OCI-LY7 (cell line): ENCODE results near the gene CUX1. TPM values are rescaled to one million over a fixed set of nuclear protein-coding genes. Genes with fewer than 3 reads are reported as not detected.
"Not testable (repeated sequence)": the region's sequence is repeated elsewhere in the genome, so short reads cannot be mapped to it uniquely, and the experiment has no call there.

Experiments
- BruUV-seq: library from RNA; stranded (reverse); fragments of 400-500 nt; replicated peaks from 2 replicates; lab custom pipeline; 2021; lab: Mats Ljungman, UMichigan
- CTCF ChIA-PET: fragments of 300-600 bp; sonication (Branson Sonifier 250); formaldehyde crosslinking; loops from one replicate; lab custom pipeline; 2022; ENCODE audit warnings: antibody characterized with exemption; ENCODE audit not compliant: unreplicated experiment; lab: Charles Lee
- POLR2A ChIA-PET: fragments of 300-600 bp; sonication (Branson Sonifier 250); formaldehyde crosslinking; loops from one replicate; lab custom pipeline; 2022; ENCODE audit warnings: antibody characterized with exemption; lab: Charles Lee
- DNase-seq: peaks from one replicate; pipeline ENCODE4 v3.0.0-alpha.2; 2015; ENCODE audit warnings: low spot score
- H2AFZ ChIP-seq: fragments of 200-600 bp; sonication (generic), shearing (Covaris generic); 2 replicates; pipeline ENCODE4 v1.6.1; 2014; ENCODE audit warnings: mild to moderate bottlenecking, antibody characterized with exemption, low read length, moderate library complexity
- H3K27ac ChIP-seq: fragments of 200-600 bp; sonication (generic); 2 replicates; pipeline ENCODE4 v1.5.1; 2014; ENCODE audit warnings: mixed run types, low read depth, mild to moderate bottlenecking, moderate library complexity, low read length, inconsistent platforms; ENCODE audit not compliant: poor library complexity, severe bottlenecking
- H3K36me3 ChIP-seq: fragments of 200-600 bp; sonication (generic); 2 replicates; pipeline ENCODE4 v1.6.1; 2014; ENCODE audit warnings: mild to moderate bottlenecking, antibody characterized with exemption, low read length, moderate library complexity, mixed read lengths; ENCODE audit not compliant: insufficient read depth
- H3K4me1 ChIP-seq: fragments of 200-600 bp; sonication (generic); 2 replicates; pipeline ENCODE4 v1.5.1; 2014; ENCODE audit warnings: mild to moderate bottlenecking, low read length; ENCODE audit not compliant: insufficient read depth, poor library complexity, severe bottlenecking
- H3K4me2 ChIP-seq: fragments of 200-600 bp; sonication (generic); 2 replicates; pipeline ENCODE4 v1.6.1; 2014; ENCODE audit warnings: mild to moderate bottlenecking, low read length
- H3K4me3 ChIP-seq: fragments of 200-600 bp; sonication (generic); 2 replicates; pipeline ENCODE4 v1.5.1; 2014; ENCODE audit warnings: mild to moderate bottlenecking, low read depth, low read length; ENCODE audit not compliant: poor library complexity, severe bottlenecking
- H3K79me2 ChIP-seq: fragments of 200-600 bp; sonication (generic); 2 replicates; pipeline ENCODE4 v1.6.1; 2016; ENCODE audit warnings: low read depth, mild to moderate bottlenecking, low read length, moderate library complexity, mixed read lengths; ENCODE audit not compliant: insufficient read depth
- H3K9me2 ChIP-seq: fragments of 200-600 bp; sonication (generic); 2 replicates; pipeline ENCODE4 v1.6.1; 2016; ENCODE audit warnings: mild to moderate bottlenecking, low read length, mixed read lengths; ENCODE audit not compliant: insufficient read depth
- H3K9me3 ChIP-seq: fragments of 200-600 bp; sonication (generic); 2 replicates; pipeline ENCODE4 v1.6.1; 2014; ENCODE audit warnings: mild to moderate bottlenecking, mixed run types, low read length, mixed read lengths
- H4K20me1 ChIP-seq: fragments of 200-600 bp; sonication (generic); 2 replicates; pipeline ENCODE4 v1.6.1; 2014; ENCODE audit warnings: mild to moderate bottlenecking, antibody characterized with exemption, low read length, moderate library complexity, mixed read lengths; ENCODE audit not compliant: insufficient read depth
- EZH2phosphoT487 ChIP-seq: fragments of 200-600 bp; sonication (generic); IDR thresholded peaks from 2 replicates; pipeline ENCODE4 v1.6.1; 2018; ENCODE audit warnings: low read depth, borderline replicate concordance, mild to moderate bottlenecking, mixed run types, antibody characterized with exemption, low read length, moderate library complexity, mixed read lengths
- intact Hi-C: fragments of 100-400 bp; cut with micrococcal nuclease; formaldehyde crosslinking; loops from one replicate; pipeline ENCODE4 v1.10.0; 2022; ENCODE audit not compliant: unreplicated experiment
- total RNA-seq, 2 experiments: library from RNA; depleted of rRNA in 1 of 2; stranded (reverse); fragments of >200 nt in 1 of 2; shearing (Covaris generic) in 1 of 2; gene quantifications; 2 replicates each; pipeline ENCODE4 v1.2.3, GENCODE V29; 2014 to 2022
- TF ChIP-seq, protein P1 (sequence below): fragments of 200-600 bp; sonication (generic); conservative IDR thresholded peaks from 2 replicates; pipeline ENCODE4 v1.5.1; 2014; ENCODE audit warnings: mild to moderate bottlenecking, antibody characterized with exemption, low read length, moderate library complexity, mixed read lengths

The CUX1 gene
- total RNA-seq, 2 experiments from 2014 or later = 143 to 199 TPM

DNA sequence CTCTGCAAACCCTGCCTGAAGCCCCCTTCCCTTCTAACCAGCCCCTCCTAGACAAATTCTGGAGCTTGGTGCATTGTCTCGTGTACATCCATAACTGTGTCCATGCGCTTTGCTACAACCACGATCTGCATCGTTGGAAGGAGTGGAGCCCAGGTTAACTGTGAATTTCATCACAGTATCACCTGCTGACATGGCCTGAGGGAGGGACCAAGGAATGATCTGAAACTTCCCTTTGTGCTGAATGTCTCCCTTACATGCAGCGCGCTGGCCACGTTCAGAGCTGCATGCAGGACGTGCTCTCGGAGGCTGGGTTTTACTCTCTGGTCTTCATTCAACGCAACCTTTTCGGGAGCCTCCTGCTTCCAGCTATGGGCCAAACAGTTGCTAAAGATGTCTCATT is 222.3 kb downstream of the CUX1 start:
- H3K9me2 ChIP-seq = no peaks in the 10 kb centered on the region
- DNase-seq = no peak
- no peak overlapping the region for H3K27ac ChIP-seq
- peaks cover 15% of the 10 kb centered on the region for H3K4me1 ChIP-seq
- H2AFZ ChIP-seq = no peak overlapping the region
- ChIA-PET CTCF (no interaction called here), POLR2A (interaction anchor here (0.7 kb wide), 2 partner anchors 98 to 169 kb away, joined by 4 to 7 read pairs; no protein-coding TSS in a partner anchor)
- H4K20me1 ChIP-seq = no peaks in the 10 kb centered on the region
- no peaks in the 10 kb centered on the region for H3K9me3 ChIP-seq
- no peak overlapping the region for H3K4me2 ChIP-seq
- TF ChIP-seq, protein P1, sequence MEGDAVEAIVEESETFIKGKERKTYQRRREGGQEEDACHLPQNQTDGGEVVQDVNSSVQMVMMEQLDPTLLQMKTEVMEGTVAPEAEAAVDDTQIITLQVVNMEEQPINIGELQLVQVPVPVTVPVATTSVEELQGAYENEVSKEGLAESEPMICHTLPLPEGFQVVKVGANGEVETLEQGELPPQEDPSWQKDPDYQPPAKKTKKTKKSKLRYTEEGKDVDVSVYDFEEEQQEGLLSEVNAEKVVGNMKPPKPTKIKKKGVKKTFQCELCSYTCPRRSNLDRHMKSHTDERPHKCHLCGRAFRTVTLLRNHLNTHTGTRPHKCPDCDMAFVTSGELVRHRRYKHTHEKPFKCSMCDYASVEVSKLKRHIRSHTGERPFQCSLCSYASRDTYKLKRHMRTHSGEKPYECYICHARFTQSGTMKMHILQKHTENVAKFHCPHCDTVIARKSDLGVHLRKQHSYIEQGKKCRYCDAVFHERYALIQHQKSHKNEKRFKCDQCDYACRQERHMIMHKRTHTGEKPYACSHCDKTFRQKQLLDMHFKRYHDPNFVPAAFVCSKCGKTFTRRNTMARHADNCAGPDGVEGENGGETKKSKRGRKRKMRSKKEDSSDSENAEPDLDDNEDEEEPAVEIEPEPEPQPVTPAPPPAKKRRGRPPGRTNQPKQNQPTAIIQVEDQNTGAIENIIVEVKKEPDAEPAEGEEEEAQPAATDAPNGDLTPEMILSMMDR = no peak
- TF ChIP-seq EZH2phosphoT487 = no peak
- H3K36me3 ChIP-seq = peaks cover 84% of the 10 kb centered on the region
- intact Hi-C loops = no loop called here
- peaks cover 60% of the 10 kb centered on the region for H3K79me2 ChIP-seq
- H3K4me3 ChIP-seq = no peak overlapping the region
- BruUV-seq = no TSS peak

DNA sequence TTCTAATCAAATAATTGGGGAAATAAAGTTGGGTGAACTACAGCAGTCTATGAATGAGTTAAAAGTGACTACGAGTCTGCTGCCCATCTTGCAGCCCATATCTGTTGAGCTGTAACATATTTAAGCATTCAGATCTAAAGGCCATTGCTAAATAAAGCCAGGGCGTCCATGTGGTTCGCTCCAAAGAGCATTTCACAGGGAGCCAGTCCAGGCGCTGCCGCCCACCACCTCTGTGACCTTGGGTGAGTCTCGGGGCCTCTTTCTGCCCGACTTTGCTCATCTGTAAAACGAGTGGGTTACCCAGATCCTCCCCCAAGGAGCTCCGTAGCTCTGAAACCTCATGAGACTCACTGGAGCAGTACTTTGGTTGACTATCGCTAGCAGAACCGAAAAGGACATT is 223.1 kb downstream of the CUX1 start:
- peaks cover 84% of the 10 kb centered on the region for H3K36me3 ChIP-seq
- no peak for TF ChIP-seq EZH2phosphoT487
- TF ChIP-seq, protein P1 = no peak
- H3K27ac ChIP-seq = no peak overlapping the region
- BruUV-seq = no TSS peak
- H3K4me3 ChIP-seq = no peak overlapping the region
- POLR2A ChIA-PET = interaction anchor here (0.7 kb wide), 1 partner anchor 35 kb away, joined by 7 read pairs; no protein-coding TSS in a partner anchor
- no peak overlapping the region for H2AFZ ChIP-seq
- no peak for DNase-seq
- CTCF ChIA-PET = no interaction called here
- H3K4me1 ChIP-seq = peaks cover 17% of the 10 kb centered on the region
- H3K79me2 ChIP-seq = peaks cover 61% of the 10 kb centered on the region
- no peaks in the 10 kb centered on the region for H4K20me1 ChIP-seq
- no peaks in the 10 kb centered on the region for H3K9me2 ChIP-seq
- intact Hi-C loops = no loop called here
- H3K9me3 ChIP-seq = no peaks in the 10 kb centered on the region
- H3K4me2 ChIP-seq = no peak overlapping the region

DNA sequence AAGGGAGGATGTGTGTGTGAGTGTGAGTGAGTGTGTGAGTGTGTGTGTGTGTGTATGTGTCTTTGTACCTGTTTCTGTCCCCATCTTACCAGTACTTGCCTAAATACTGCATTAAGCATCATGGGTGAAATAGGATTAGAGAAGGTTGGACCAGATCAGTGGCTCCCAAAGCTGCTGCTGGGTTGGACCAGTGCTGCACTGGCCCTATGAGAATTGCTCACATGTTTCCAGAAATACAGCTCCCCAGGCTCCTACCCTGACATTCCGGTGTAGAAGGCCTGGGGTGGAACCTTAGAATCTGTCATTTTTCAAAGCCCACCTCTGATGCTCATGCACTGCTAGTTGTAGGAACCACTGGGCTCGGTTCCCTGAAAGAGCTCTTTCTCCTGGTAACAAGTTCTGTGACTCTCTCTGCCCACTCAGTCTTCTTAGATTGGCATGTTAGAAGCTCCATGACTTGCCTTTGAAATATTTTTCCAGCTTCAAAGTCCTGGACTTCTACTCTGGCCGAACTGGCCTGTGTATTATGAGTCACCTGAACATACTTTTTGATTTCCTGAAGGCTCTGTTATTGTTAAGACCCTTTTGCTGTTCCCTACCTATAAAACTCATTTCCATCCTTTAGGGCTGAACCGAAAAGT is 224.7 kb downstream of the CUX1 start:
- no peaks in the 10 kb centered on the region for H3K9me3 ChIP-seq
- TF ChIP-seq, protein P1 = no peak
- no peak for TF ChIP-seq EZH2phosphoT487
- H4K20me1 ChIP-seq = no peaks in the 10 kb centered on the region
- H2AFZ ChIP-seq = no peak overlapping the region
- peaks cover 22% of the 10 kb centered on the region for H3K4me1 ChIP-seq
- BruUV-seq = no TSS peak
- peaks cover 86% of the 10 kb centered on the region for H3K36me3 ChIP-seq
- DNase-seq = no peak
- intact Hi-C loops = no loop called here
- ChIA-PET CTCF (no interaction called here), POLR2A (interaction anchor here (0.6 kb wide), 1 partner anchor 662 kb away, joined by 3 read pairs; no protein-coding TSS in a partner anchor)
- peak overlapping the region; percentile 20 for H3K27ac ChIP-seq
- H3K9me2 ChIP-seq = no peaks in the 10 kb centered on the region
- peaks cover 68% of the 10 kb centered on the region for H3K79me2 ChIP-seq
- H3K4me2 ChIP-seq = no peak overlapping the region
- H3K4me3 ChIP-seq = no peak overlapping the region

DNA sequence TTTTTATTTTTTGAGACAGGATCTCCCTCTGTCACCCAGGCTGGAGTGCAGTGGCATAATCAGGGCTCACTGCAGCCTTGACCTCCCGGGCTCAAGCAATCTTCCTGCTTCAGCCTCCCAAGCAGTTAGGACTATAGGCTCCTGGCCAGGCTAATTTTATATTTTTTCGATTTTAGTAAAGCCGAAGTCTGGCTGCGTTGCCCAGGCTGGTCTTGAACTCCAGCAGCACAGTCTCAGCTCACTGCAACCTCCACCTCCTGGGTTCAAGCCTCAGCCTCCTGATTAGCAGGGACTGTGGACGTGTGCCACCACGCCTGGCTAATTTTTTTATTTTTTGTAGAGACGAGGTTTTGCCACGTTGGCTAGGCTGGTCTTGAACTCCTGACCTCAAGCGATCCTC is 225.4 kb downstream of the CUX1 start:
- DNase-seq, H3K9me3 ChIP-seq, intact Hi-C loops, H3K9me2 ChIP-seq, H2AFZ ChIP-seq, BruUV-seq, H3K4me3 ChIP-seq, H4K20me1 ChIP-seq, H3K4me2 ChIP-seq, H3K27ac ChIP-seq: not testable (repeated sequence)
- Histone ChIP-seq H3K79me2 (peaks cover 71% of the 10 kb centered on the region), H3K4me1 (peaks cover 28% of the 10 kb centered on the region), H3K36me3 (peaks cover 85% of the 10 kb centered on the region)
- ChIA-PET CTCF (interaction anchor here (0.6 kb wide), 1 partner anchor 114 kb away, joined by 3 read pairs; no protein-coding TSS in a partner anchor), POLR2A (interaction anchor here (0.6 kb wide), 1 partner anchor 468 kb away, joined by 4 read pairs; no protein-coding TSS in a partner anchor)
